ENCODE measurements around the gene ARRDC5.

GRCh38 chr19:4916292-4917082 lies 13.8 kb upstream of the ARRDC5 start:
- TF ChIP-seq CTCF (IDR thresholded peaks at IDR 0.05; ENCODE audit: insufficient read depth, low read length, poor library complexity, severe bottlenecking) (no peak), EZH2phosphoT487 (conservative IDR thresholded peaks at IDR 0.05; ENCODE audit: low read length) (no peak)
